Gastrocnemius medialis (tissue), 4 donors: ENCODE measurements around the gene OR4N5.

ENCODE experiments used
- CTCF ChIP-seq, 5 experiments: fragments of 450-650 bp in 3 of 5; fragments of 200-600 bp in 2 of 5; sonication (generic) in 2 of 5; IDR thresholded peaks in 4 of 5; conservative IDR thresholded peaks in 1 of 5; 1 replicate in 4 of 5; 2 replicates in 1 of 5; pipeline ENCODE4 v1.5.1; 2016 to 2019; ENCODE audit warnings: antibody characterized with exemption in 5 of 5, mild to moderate bottlenecking in 3 of 5, moderate library complexity in 3 of 5
- POLR2A ChIP-seq, 2 donors: fragments of 450-650 bp; IDR thresholded peaks; one replicate each; pipeline ENCODE4 v1.6.1; 2017; ENCODE audit warnings: antibody characterized with exemption in 2 of 2, mild to moderate bottlenecking in 2 of 2, moderate library complexity in 2 of 2

- no peak for TF ChIP-seq POLR2A (IDR thresholded peaks at IDR 0.05)
- no peak for TF ChIP-seq CTCF (IDR thresholded peaks at IDR 0.05 in 4 of 5, conservative IDR thresholded peaks at IDR 0.05 in 1 of 5)
Measured at GRCh38 chr14:20093442-20093841, 45.2 kb upstream of the OR4N5 start.
